Measurements from ENCODE around the gene PNPLA3.

GRCh38 chr22:43995057-43995685 is 71.6 kb downstream of the PNPLA3 start:
- TF ChIP-seq CTCF (conservative IDR thresholded peaks at IDR 0.05; ENCODE audit: low read depth, low read length) (no peak), EZH2 (IDR thresholded peaks at IDR 0.05; ENCODE audit: low read length, unreplicated experiment) (no peak)
